ENCODE data around the gene DSCAML1. TPM values are rescaled to one million over a fixed set of nuclear protein-coding genes. Genes with fewer than 3 reads are reported as not detected.

DSCAML1 gene
- total RNA-seq, 2 experiments from 2014 or later = not detected

- BruUV-seq (replicated peaks) = no TSS peak
- no peaks in the 10 kb centered on the region for H3K9me2 ChIP-seq (ENCODE audit: insufficient read depth, low read length)
- H3K79me2 ChIP-seq (ENCODE audit: insufficient read depth, low read depth, low read length) = no peaks in the 10 kb centered on the region
- no peak overlapping the region for H3K27ac ChIP-seq (ENCODE audit: low read depth, low read length, poor library complexity, severe bottlenecking)
- no peak for TF ChIP-seq CTCF (conservative IDR thresholded peaks at IDR 0.05; ENCODE audit: low read length)
- TF ChIP-seq EZH2phosphoT487 (IDR thresholded peaks at IDR 0.05; ENCODE audit: borderline replicate concordance, low read depth, low read length) = no peak
- no peaks in the 10 kb centered on the region for H3K4me1 ChIP-seq (ENCODE audit: insufficient read depth, low read length, poor library complexity, severe bottlenecking)
- H3K36me3 ChIP-seq (ENCODE audit: insufficient read depth, low read length) = no peaks in the 10 kb centered on the region
- no peaks in the 10 kb centered on the region for H4K20me1 ChIP-seq (ENCODE audit: insufficient read depth, low read length)
- no peak overlapping the region for H3K4me2 ChIP-seq (ENCODE audit: low read length)
- no peak overlapping the region for H2AFZ ChIP-seq (ENCODE audit: low read length)
- intact Hi-C loops (cut with micrococcal nuclease; ENCODE audit: unreplicated experiment) = no loop called here
- CTCF ChIA-PET (ENCODE audit: unreplicated experiment) = no interaction called here
- no peak overlapping the region for H3K4me3 ChIP-seq (ENCODE audit: low read depth, low read length, poor library complexity, severe bottlenecking)
- no peaks in the 10 kb centered on the region for H3K9me3 ChIP-seq (ENCODE audit: low read length)
- no peak for DNase-seq (ENCODE audit: low spot score)
- POLR2A ChIA-PET = no interaction called here
Observed at GRCh38 chr11:117662671-117663269, 134.2 kb downstream of the DSCAML1 start.

GRCh38 chr11:117662255-117662654, 134.8 kb downstream of the DSCAML1 start:
- DNase-seq (ENCODE audit: low spot score) = no peak
- H3K4me3 ChIP-seq (ENCODE audit: low read depth, low read length, poor library complexity, severe bottlenecking) = no peak overlapping the region
- ChIA-PET CTCF (ENCODE audit: unreplicated experiment) (no interaction called here), POLR2A (no interaction called here)
- H3K4me2 ChIP-seq (ENCODE audit: low read length) = no peak overlapping the region
- TF ChIP-seq EZH2phosphoT487 (IDR thresholded peaks at IDR 0.05; ENCODE audit: borderline replicate concordance, low read depth, low read length) = no peak
- no peak for TF ChIP-seq CTCF (conservative IDR thresholded peaks at IDR 0.05; ENCODE audit: low read length)
- H3K27ac ChIP-seq (ENCODE audit: low read depth, low read length, poor library complexity, severe bottlenecking) = no peak overlapping the region
- H3K79me2 ChIP-seq (ENCODE audit: insufficient read depth, low read depth, low read length) = no peaks in the 10 kb centered on the region
- H3K36me3 ChIP-seq (ENCODE audit: insufficient read depth, low read length) = no peaks in the 10 kb centered on the region
- no peak overlapping the region for H2AFZ ChIP-seq (ENCODE audit: low read length)
- BruUV-seq (replicated peaks) = no TSS peak
- H3K4me1 ChIP-seq (ENCODE audit: insufficient read depth, low read length, poor library complexity, severe bottlenecking) = no peaks in the 10 kb centered on the region
- intact Hi-C loops (cut with micrococcal nuclease; ENCODE audit: unreplicated experiment) = no loop called here
- no peaks in the 10 kb centered on the region for H4K20me1 ChIP-seq (ENCODE audit: insufficient read depth, low read length)
- no peaks in the 10 kb centered on the region for H3K9me3 ChIP-seq (ENCODE audit: low read length)
- no peaks in the 10 kb centered on the region for H3K9me2 ChIP-seq (ENCODE audit: insufficient read depth, low read length)

- intact Hi-C loops (cut with micrococcal nuclease; ENCODE audit: unreplicated experiment) = no loop called here
Observed at GRCh38 chr11:117658809-117659208, 138.2 kb downstream of the DSCAML1 start.

More at GRCh38 chr11:117658809-117659208, 138.2 kb downstream of the DSCAML1 start:
- no peak overlapping the region for H2AFZ ChIP-seq (ENCODE audit: low read length)
- H3K4me2 ChIP-seq (ENCODE audit: low read length) = no peak overlapping the region
- no peaks in the 10 kb centered on the region for H3K9me2 ChIP-seq (ENCODE audit: insufficient read depth, low read length)
- H3K27ac ChIP-seq (ENCODE audit: low read depth, low read length, poor library complexity, severe bottlenecking) = no peak overlapping the region
- POLR2A ChIA-PET = interaction anchor here (0.6 to 1.2 kb wide), 2 partner anchors 19 to 1451 kb away, joined by 3 read pairs; no protein-coding TSS in a partner anchor
- no peaks in the 10 kb centered on the region for H4K20me1 ChIP-seq (ENCODE audit: insufficient read depth, low read length)
- TF ChIP-seq EZH2phosphoT487 (IDR thresholded peaks at IDR 0.05; ENCODE audit: borderline replicate concordance, low read depth, low read length) = no peak
- no peak for TF ChIP-seq CTCF (conservative IDR thresholded peaks at IDR 0.05; ENCODE audit: low read length)
- H3K4me3 ChIP-seq (ENCODE audit: low read depth, low read length, poor library complexity, severe bottlenecking) = no peak overlapping the region
- no peaks in the 10 kb centered on the region for H3K9me3 ChIP-seq (ENCODE audit: low read length)
- no peaks in the 10 kb centered on the region for H3K36me3 ChIP-seq (ENCODE audit: insufficient read depth, low read length)
- H3K79me2 ChIP-seq (ENCODE audit: insufficient read depth, low read depth, low read length) = no peaks in the 10 kb centered on the region
- DNase-seq (ENCODE audit: low spot score) = no peak
- CTCF ChIA-PET (ENCODE audit: unreplicated experiment) = no interaction called here
- H3K4me1 ChIP-seq (ENCODE audit: insufficient read depth, low read length, poor library complexity, severe bottlenecking) = no peaks in the 10 kb centered on the region
- no TSS peak for BruUV-seq (replicated peaks)

Measured in OCI-LY7 (cell line).